ENCODE results near the gene PLCB4. TPM values are rescaled to one million over a fixed set of nuclear protein-coding genes. Genes with fewer than 3 reads are reported as not detected.

Gene PLCB4
- total RNA-seq, 4 donors from 2014 or later = 6.3 to 24.5 (median 10.4) TPM

- no peaks in the 10 kb centered on the region for H3K27me3 ChIP-seq
- H3K9me3 ChIP-seq = no peaks in the 10 kb centered on the region
- no peak overlapping the region for H3K4me3 ChIP-seq
- 60% methylated on average over 1 of the region's 1 CpG for WGBS
- peaks cover 13% of the 10 kb centered on the region for H3K4me1 ChIP-seq
- peak overlapping the region; percentile 71 for H3K27ac ChIP-seq
- no peak for DNase-seq (ENCODE audit: low spot score in 2 of 2)
- TF ChIP-seq EP300 (IDR thresholded peaks at IDR 0.05) (no peak), CTCF (IDR thresholded peaks at IDR 0.05) (no peak), POLR2A (IDR thresholded peaks at IDR 0.05) (no peak), POLR2AphosphoS5 (IDR thresholded peaks at IDR 0.05) (no peak)
- H3K36me3 ChIP-seq = no peaks in the 10 kb centered on the region
Observed at GRCh38 chr20:9300534-9300933, 231.6 kb downstream of the PLCB4 start.

- no peak for DNase-seq (ENCODE audit: low spot score in 2 of 2)
Observed at GRCh38 chr20:9301129-9302090, 232.5 kb downstream of the PLCB4 start.

DNA sequence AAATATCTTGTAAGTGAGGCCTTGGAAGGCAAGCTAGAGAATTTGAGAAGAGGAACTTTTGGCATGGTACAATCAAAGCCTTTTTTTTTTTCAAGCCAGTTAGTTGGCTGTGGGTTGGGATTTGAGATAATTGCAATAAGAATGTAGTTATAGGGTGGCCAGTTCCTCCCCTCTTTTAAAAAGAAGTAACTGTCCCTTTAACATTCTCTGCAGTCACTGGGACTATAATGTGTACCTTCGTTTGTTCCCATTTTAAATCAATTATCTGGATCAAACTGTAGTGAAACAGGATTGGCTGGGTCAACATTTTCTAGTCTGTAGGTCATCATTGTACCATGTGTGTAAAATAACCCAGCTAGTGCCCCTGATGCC, 233.2 kb downstream of the PLCB4 start:
- Histone ChIP-seq H3K4me1 (peaks cover 15% of the 10 kb centered on the region), H3K4me3 (no peak overlapping the region), H3K27ac (peak overlapping the region; percentile 71), H3K36me3 (no peaks in the 10 kb centered on the region), H3K27me3 (no peaks in the 10 kb centered on the region), H3K9me3 (no peaks in the 10 kb centered on the region)
- no peak for TF ChIP-seq POLR2AphosphoS5 (IDR thresholded peaks at IDR 0.05)
- TF ChIP-seq CTCF (IDR thresholded peaks at IDR 0.05) = no peak
- TF ChIP-seq POLR2A (IDR thresholded peaks at IDR 0.05) = no peak
- TF ChIP-seq EP300 (IDR thresholded peaks at IDR 0.05) = no peak
- 21% methylated on average over 1 of the region's 1 CpG for WGBS
- DNase-seq (ENCODE audit: low spot score in 2 of 2) = no peak

More at GRCh38 chr20:9301129-9302090, 232.5 kb downstream of the PLCB4 start:
- WGBS = 57% methylated on average over 10 of the region's 10 CpGs
- Histone ChIP-seq H3K27me3 (no peaks in the 10 kb centered on the region), H3K9me3 (no peaks in the 10 kb centered on the region), H3K4me3 (no peak overlapping the region), H3K4me1 (peaks cover 13% of the 10 kb centered on the region), H3K27ac (peak overlapping the region; percentile 71), H3K36me3 (no peaks in the 10 kb centered on the region)
- TF ChIP-seq EP300 (IDR thresholded peaks at IDR 0.05) (no peak), POLR2AphosphoS5 (IDR thresholded peaks at IDR 0.05) (peak in 1 of 3 donors; percentile 21)

GRCh38 chr20:9306521-9306920, 237.6 kb downstream of the PLCB4 start:
- H3K27ac ChIP-seq = peak overlapping the region; percentile 5
- peaks cover 12% of the 10 kb centered on the region for H3K4me1 ChIP-seq
- DNase-seq (ENCODE audit: low spot score in 2 of 2) = no peak
- H3K36me3 ChIP-seq = no peaks in the 10 kb centered on the region
- H3K27me3 ChIP-seq = no peaks in the 10 kb centered on the region
- 50% methylated on average over 1 of the region's 1 CpG for WGBS
- H3K4me3 ChIP-seq = no peak overlapping the region
- no peaks in the 10 kb centered on the region for H3K9me3 ChIP-seq
- TF ChIP-seq CTCF (IDR thresholded peaks at IDR 0.05) (no peak), POLR2A (IDR thresholded peaks at IDR 0.05) (no peak), EP300 (IDR thresholded peaks at IDR 0.05) (no peak), POLR2AphosphoS5 (IDR thresholded peaks at IDR 0.05) (peak in 1 of 3 donors; percentile 74)

DNA sequence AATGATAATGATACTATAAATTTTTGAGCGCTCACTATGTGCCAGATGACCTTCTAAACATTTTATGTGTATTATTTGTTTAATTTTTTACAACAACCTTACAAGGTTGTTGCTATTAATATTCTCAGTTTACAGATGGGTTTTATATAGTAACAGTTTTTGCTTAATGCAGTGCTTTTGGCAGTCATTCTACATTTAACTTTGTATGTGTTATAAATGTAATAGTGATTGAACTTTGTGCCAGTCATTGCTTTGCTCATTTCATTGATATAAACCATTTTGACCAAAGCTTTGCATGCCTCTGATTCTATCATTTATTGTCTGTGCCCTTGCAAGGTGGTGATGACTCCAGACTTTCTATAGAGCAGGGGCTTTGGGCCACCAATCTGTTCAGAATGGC, 239.2 kb downstream of the PLCB4 start:
- TF ChIP-seq POLR2A (IDR thresholded peaks at IDR 0.05) = no peak
- no peak for TF ChIP-seq EP300 (IDR thresholded peaks at IDR 0.05)
- no peak for TF ChIP-seq POLR2AphosphoS5 (IDR thresholded peaks at IDR 0.05)
- no peak for TF ChIP-seq CTCF (IDR thresholded peaks at IDR 0.05)
- Histone ChIP-seq H3K36me3 (no peaks in the 10 kb centered on the region), H3K9me3 (no peaks in the 10 kb centered on the region), H3K27ac (no peak overlapping the region), H3K4me3 (no peak overlapping the region), H3K27me3 (no peaks in the 10 kb centered on the region), H3K4me1 (peaks cover 2% of the 10 kb centered on the region)
- WGBS = 98% methylated on average over 1 of the region's 1 CpG
- DNase-seq (ENCODE audit: low spot score in 2 of 2) = no peak
